Ectodermal cell (in vitro differentiated cells): ENCODE measurements around the gene PYURF.

Source experiments
- H3K27ac ChIP-seq: 2 replicates; pipeline ENCODE4 v1.7.0; 2013; ENCODE audit warnings: mild to moderate bottlenecking, low read depth, low read length; ENCODE audit not compliant: insufficient read depth, poor library complexity, severe bottlenecking
- H3K27me3 ChIP-seq: 2 replicates; pipeline ENCODE4 v1.7.0; 2013; ENCODE audit warnings: mild to moderate bottlenecking, low read length; ENCODE audit not compliant: insufficient read depth, control insufficient read depth, poor library complexity, severe bottlenecking
- H3K36me3 ChIP-seq: one replicate; pipeline ENCODE4 v1.7.0; 2013; ENCODE audit warnings: low read length; ENCODE audit not compliant: control insufficient read depth, insufficient read depth
- H3K4me1 ChIP-seq: one replicate; pipeline ENCODE4 v1.7.0; 2013; ENCODE audit warnings: low read length; ENCODE audit not compliant: control insufficient read depth, insufficient read depth
- H3K4me3 ChIP-seq: 2 replicates; pipeline ENCODE4 v1.7.0; 2013; ENCODE audit warnings: low read depth, low read length, control low read depth; ENCODE audit not compliant: insufficient read depth
- H3K9me3 ChIP-seq: 2 replicates; pipeline ENCODE4 v1.7.0; 2013; ENCODE audit warnings: mild to moderate bottlenecking, low read length, moderate library complexity; ENCODE audit not compliant: control insufficient read depth
- WGBS, 2 experiments: methylation state at CpG; one replicate each; pipeline ENCODE4 v1.1.7; 2013; ENCODE audit warnings: missing lambda C conversion rate in 2 of 2; 5-methylcytosine and 5-hydroxymethylcytosine counted together

PYURF gene

GRCh38 chr4:88511236-88511635 is 12.3 kb downstream of the PYURF start:
- Histone ChIP-seq H3K9me3 (no peaks in the 10 kb centered on the region), H3K27me3 (no peaks in the 10 kb centered on the region), H3K36me3 (no peaks in the 10 kb centered on the region), H3K27ac (no peak overlapping the region), H3K4me3 (no peak overlapping the region), H3K4me1 (no peaks in the 10 kb centered on the region)
- 97 to 100% methylated on average over 1 to 3 of the region's 3 CpGs for WGBS, 2 experiments

DNA sequence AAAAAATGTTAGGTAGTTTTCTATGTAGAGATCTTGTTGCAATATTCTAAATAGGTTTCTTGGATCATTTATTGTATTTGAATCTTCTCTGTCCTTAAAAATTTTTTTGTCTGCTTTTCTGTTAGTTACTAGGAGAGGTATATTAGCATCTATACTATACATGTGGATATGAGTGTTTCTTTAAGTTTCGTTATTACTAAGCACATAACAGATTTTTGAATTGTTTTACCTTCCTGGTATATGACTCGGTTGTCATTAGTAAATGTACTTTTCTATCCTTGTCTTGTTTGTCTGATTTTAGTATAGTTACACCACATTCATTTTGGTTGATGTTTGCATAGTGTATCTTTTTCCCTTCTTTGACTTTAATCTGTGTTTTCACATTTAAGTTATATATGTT is 20.2 kb downstream of the PYURF start:
- Histone ChIP-seq H3K27ac (no peak overlapping the region), H3K4me3 (no peak overlapping the region), H3K27me3 (no peaks in the 10 kb centered on the region), H3K9me3 (no peaks in the 10 kb centered on the region), H3K36me3 (no peaks in the 10 kb centered on the region), H3K4me1 (no peaks in the 10 kb centered on the region)
- 94% methylated on average over 2 of the region's 2 CpGs; no CpG with 5 or more reads in 1 of the 2 experiments for WGBS, 2 experiments

GRCh38 chr4:88497859-88498409 is 25.6 kb downstream of the PYURF start:
- Histone ChIP-seq H3K4me1 (no peaks in the 10 kb centered on the region), H3K9me3 (no peaks in the 10 kb centered on the region), H3K27ac (no peak overlapping the region), H3K27me3 (no peaks in the 10 kb centered on the region), H3K4me3 (no peak overlapping the region), H3K36me3 (no peaks in the 10 kb centered on the region)
- WGBS, 2 experiments = 89 to 93% methylated on average over 2 of the region's 2 CpGs

- no peaks in the 10 kb centered on the region for H3K9me3 ChIP-seq
- H3K4me1 ChIP-seq = no peaks in the 10 kb centered on the region
- H3K36me3 ChIP-seq = no peaks in the 10 kb centered on the region
- 89 to 95% methylated on average over 4 of the region's 4 CpGs for WGBS, 2 experiments
- H3K27ac ChIP-seq = no peak overlapping the region
- H3K27me3 ChIP-seq = no peaks in the 10 kb centered on the region
- no peak overlapping the region for H3K4me3 ChIP-seq
Observed at GRCh38 chr4:88489100-88489761, 34.3 kb downstream of the PYURF start.

DNA sequence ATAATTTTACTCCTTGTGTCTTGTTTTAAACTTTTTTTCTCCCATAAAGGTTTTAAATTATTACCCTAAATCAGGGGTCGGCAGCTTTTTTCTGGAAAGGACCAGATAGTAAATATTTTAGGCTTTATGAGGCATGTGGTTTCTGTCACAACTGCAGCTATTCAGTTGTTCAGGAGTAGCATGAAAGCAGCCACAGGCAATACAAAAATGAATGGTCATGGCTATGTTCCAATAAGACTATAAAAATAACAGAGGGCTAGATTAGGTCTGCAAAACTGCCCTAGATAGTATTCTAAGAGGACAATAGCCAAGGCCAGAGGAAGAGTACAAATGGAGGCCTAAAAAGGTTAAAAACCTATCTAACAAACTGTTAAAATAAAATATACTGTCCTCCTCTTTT is 42.0 kb downstream of the PYURF start:
- H3K27ac ChIP-seq = no peak overlapping the region
- H3K36me3 ChIP-seq = no peaks in the 10 kb centered on the region
- no peaks in the 10 kb centered on the region for H3K4me1 ChIP-seq
- 95 to 100% methylated on average over 1 of the region's 1 CpG for WGBS, 2 experiments
- no peaks in the 10 kb centered on the region for H3K27me3 ChIP-seq
- no peak overlapping the region for H3K4me3 ChIP-seq
- H3K9me3 ChIP-seq = no peaks in the 10 kb centered on the region

- Histone ChIP-seq H3K4me3 (no peak overlapping the region), H3K27me3 (no peaks in the 10 kb centered on the region), H3K4me1 (no peaks in the 10 kb centered on the region), H3K9me3 (no peaks in the 10 kb centered on the region), H3K36me3 (no peaks in the 10 kb centered on the region), H3K27ac (no peak overlapping the region)
- 100% methylated on average over 1 to 2 of the region's 2 CpGs for WGBS, 2 experiments
Observed at GRCh38 chr4:88478247-88478646, 45.3 kb downstream of the PYURF start.

- H3K36me3 ChIP-seq = no peaks in the 10 kb centered on the region
- H3K4me3 ChIP-seq = no peak overlapping the region
- no peaks in the 10 kb centered on the region for H3K27me3 ChIP-seq
- no peaks in the 10 kb centered on the region for H3K4me1 ChIP-seq
- 85 to 88% methylated on average over 2 to 4 of the region's 5 CpGs for WGBS, 2 experiments
- no peaks in the 10 kb centered on the region for H3K9me3 ChIP-seq
- no peak overlapping the region for H3K27ac ChIP-seq
Observed at GRCh38 chr4:88477229-88477860, 46.2 kb downstream of the PYURF start.
